Measurements from ENCODE around the gene MMP27. TPM values are rescaled to one million over a fixed set of nuclear protein-coding genes. Genes with fewer than 3 reads are reported as not detected.

MMP27 gene
- total RNA-seq, 1 experiment from 2014 or later: not detected

DNA sequence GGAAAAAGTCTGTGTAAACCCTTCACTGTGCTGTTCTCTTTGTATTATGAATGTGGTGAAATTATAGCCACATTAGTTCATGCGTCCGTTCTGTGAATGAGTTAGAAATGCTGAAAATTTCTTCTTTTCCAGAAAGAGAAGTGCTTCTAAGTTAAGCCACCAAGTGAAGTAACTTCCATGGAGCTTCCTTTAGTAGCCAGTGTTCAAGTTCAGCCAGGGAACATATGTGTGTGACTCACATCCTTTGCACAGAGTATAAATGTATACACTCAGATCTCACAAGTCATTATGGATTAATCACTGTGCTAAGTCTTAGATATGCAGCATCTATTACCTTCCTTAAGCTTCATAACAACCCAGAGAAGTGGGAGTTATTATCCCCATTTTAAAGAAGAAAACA is 22.3 kb upstream of the MMP27 start:
- peaks cover 2% of the 10 kb centered on the region for H3K27me3 Mint-ChIP-seq (ENCODE audit: insufficient read depth, unreplicated experiment)
- ChIA-PET POLR2A (no interaction called here), CTCF (no interaction called here)
- H3K27ac Mint-ChIP-seq (ENCODE audit: unreplicated experiment): no peak overlapping the region
- H3K9me3 Mint-ChIP-seq (ENCODE audit: unreplicated experiment): no peaks in the 10 kb centered on the region
- BruUV-seq (replicated peaks): no TSS peak
- Histone ChIP-seq H3K27me3 (replicated peaks; ENCODE audit: control insufficient read depth, insufficient read depth, low read length) (no peaks in the 10 kb centered on the region), H3K36me3 (ENCODE audit: control insufficient read depth, insufficient read depth, low read length) (no peaks in the 10 kb centered on the region), H3K4me3 (ENCODE audit: low read depth, low read length) (no peak overlapping the region), H3K9me3 (no peaks in the 10 kb centered on the region), H3K4me1 (no peaks in the 10 kb centered on the region)
- TF ChIP-seq, protein P1, sequence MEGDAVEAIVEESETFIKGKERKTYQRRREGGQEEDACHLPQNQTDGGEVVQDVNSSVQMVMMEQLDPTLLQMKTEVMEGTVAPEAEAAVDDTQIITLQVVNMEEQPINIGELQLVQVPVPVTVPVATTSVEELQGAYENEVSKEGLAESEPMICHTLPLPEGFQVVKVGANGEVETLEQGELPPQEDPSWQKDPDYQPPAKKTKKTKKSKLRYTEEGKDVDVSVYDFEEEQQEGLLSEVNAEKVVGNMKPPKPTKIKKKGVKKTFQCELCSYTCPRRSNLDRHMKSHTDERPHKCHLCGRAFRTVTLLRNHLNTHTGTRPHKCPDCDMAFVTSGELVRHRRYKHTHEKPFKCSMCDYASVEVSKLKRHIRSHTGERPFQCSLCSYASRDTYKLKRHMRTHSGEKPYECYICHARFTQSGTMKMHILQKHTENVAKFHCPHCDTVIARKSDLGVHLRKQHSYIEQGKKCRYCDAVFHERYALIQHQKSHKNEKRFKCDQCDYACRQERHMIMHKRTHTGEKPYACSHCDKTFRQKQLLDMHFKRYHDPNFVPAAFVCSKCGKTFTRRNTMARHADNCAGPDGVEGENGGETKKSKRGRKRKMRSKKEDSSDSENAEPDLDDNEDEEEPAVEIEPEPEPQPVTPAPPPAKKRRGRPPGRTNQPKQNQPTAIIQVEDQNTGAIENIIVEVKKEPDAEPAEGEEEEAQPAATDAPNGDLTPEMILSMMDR (IDR thresholded peaks at IDR 0.05; ENCODE audit: insufficient read depth in 1 of 2, low read depth in 1 of 2, low read length in 1 of 2, severe bottlenecking in 1 of 2, unreplicated experiment in 1 of 2): no peak
- intact Hi-C loops (cut with micrococcal nuclease; ENCODE audit: unreplicated experiment): no loop called here
- no peak for DNase-seq
- no peaks in the 10 kb centered on the region for H3K36me3 Mint-ChIP-seq (ENCODE audit: insufficient read depth, unreplicated experiment)
- H3K4me3 Mint-ChIP-seq (ENCODE audit: unreplicated experiment): no peak overlapping the region
- no peaks in the 10 kb centered on the region for H3K4me1 Mint-ChIP-seq (ENCODE audit: low read depth, unreplicated experiment)

DNA sequence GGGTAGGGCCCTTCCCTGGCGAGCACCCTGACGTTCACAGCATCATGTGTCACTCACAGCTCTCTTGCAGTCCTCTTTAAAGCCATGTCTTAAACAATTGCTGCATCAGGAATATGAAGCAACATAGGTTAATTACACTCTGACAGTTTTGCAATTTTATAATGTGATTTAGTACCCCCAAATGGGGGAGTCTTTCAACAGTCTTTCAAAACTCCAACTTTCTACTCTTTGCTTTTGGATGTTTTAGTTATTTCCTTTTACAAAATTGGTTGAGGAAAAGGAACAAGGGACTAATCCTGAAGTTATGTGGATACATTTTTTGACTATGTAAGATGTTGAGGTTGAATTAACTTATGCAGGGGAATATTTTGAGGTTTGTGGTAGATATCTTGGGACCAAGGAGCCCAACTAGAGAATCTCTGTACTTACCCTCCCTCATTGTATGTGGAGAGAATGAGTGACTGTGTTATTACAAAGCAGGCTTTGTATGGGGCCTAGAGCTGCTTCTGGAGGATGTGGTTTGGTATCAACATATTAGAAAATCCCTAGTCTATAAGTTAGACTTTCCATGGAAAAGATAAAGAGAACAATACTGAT is 19.4 kb upstream of the MMP27 start, which contains the start of gene MMP8:
Gene MMP8 (minus strand): TSS at position 51 of the 597 bp plus-strand sequence. CDS start 99 bp downstream, outside the sequence.
- intact Hi-C loops (cut with micrococcal nuclease; ENCODE audit: unreplicated experiment): no loop called here
- Mint-ChIP-seq H3K27me3 (ENCODE audit: insufficient read depth, unreplicated experiment) (peaks cover 5% of the 10 kb centered on the region), H3K27ac (ENCODE audit: unreplicated experiment) (no peak within 1 kb of the TSS), H3K36me3 (ENCODE audit: insufficient read depth, unreplicated experiment) (no peaks in the 10 kb centered on the region), H3K4me3 (ENCODE audit: unreplicated experiment) (no peak within 1 kb of the TSS), H3K4me1 (ENCODE audit: low read depth, unreplicated experiment) (no peaks in the 10 kb centered on the region), H3K9me3 (ENCODE audit: unreplicated experiment) (no peaks in the 10 kb centered on the region)
- Histone ChIP-seq H3K4me3 (ENCODE audit: low read depth, low read length) (no peak within 1 kb of the TSS), H3K9me3 (no peaks in the 10 kb centered on the region), H3K4me1 (no peaks in the 10 kb centered on the region), H3K36me3 (ENCODE audit: control insufficient read depth, insufficient read depth, low read length) (no peaks in the 10 kb centered on the region), H3K27me3 (replicated peaks; ENCODE audit: control insufficient read depth, insufficient read depth, low read length) (no peaks in the 10 kb centered on the region)
- TF ChIP-seq, protein P1 (IDR thresholded peaks at IDR 0.05; ENCODE audit: insufficient read depth in 1 of 2, low read depth in 1 of 2, low read length in 1 of 2, severe bottlenecking in 1 of 2, unreplicated experiment in 1 of 2): no peak
- ChIA-PET POLR2A (no interaction called here), CTCF (no interaction called here)
- no TSS peak for BruUV-seq (replicated peaks)
- no peak for DNase-seq

DNA sequence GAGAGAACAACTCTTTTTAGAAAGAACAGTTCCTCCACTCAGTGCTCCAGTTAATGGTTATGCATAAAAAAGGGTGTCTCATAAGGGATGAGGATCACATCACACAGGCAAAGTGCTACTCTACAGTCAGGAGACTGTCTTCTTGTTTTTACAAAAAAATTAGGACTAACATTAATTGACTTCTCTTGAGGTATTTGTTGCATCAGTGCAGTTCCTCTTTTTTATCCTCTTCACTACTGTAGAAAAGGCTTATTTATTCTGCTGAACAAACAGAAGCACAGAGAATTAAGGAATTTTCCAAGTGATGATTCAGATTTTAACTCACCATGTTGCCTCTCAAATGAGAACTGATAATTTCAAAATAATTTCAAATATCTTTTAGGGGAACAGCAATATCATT is 17.3 kb upstream of the MMP27 start:
- Mint-ChIP-seq H3K27ac (ENCODE audit: unreplicated experiment) (no peak overlapping the region), H3K4me3 (ENCODE audit: unreplicated experiment) (no peak overlapping the region), H3K4me1 (ENCODE audit: low read depth, unreplicated experiment) (no peaks in the 10 kb centered on the region), H3K36me3 (ENCODE audit: insufficient read depth, unreplicated experiment) (no peaks in the 10 kb centered on the region), H3K27me3 (ENCODE audit: insufficient read depth, unreplicated experiment) (peaks cover 11% of the 10 kb centered on the region), H3K9me3 (ENCODE audit: unreplicated experiment) (no peaks in the 10 kb centered on the region)
- Histone ChIP-seq H3K4me3 (ENCODE audit: low read depth, low read length) (no peak overlapping the region), H3K9me3 (no peaks in the 10 kb centered on the region), H3K27me3 (replicated peaks; ENCODE audit: control insufficient read depth, insufficient read depth, low read length) (no peaks in the 10 kb centered on the region), H3K4me1 (no peaks in the 10 kb centered on the region), H3K36me3 (ENCODE audit: control insufficient read depth, insufficient read depth, low read length) (no peaks in the 10 kb centered on the region)
- no TSS peak for BruUV-seq (replicated peaks)
- POLR2A ChIA-PET: no interaction called here
- CTCF ChIA-PET: no interaction called here
- DNase-seq: no peak
- TF ChIP-seq, protein P1 (IDR thresholded peaks at IDR 0.05; ENCODE audit: insufficient read depth in 1 of 2, low read depth in 1 of 2, low read length in 1 of 2, severe bottlenecking in 1 of 2, unreplicated experiment in 1 of 2): no peak
- intact Hi-C loops (cut with micrococcal nuclease; ENCODE audit: unreplicated experiment): no loop called here
